IMR-90 (cell line): ENCODE measurements around the gene CAPN5. TPM values are rescaled to one million over a fixed set of nuclear protein-coding genes. Genes with fewer than 3 reads are reported as not detected.

Experiments used
- ATAC-seq: fragments of 200-7000 bp; cut with Tn5 transposase; 2 replicates; pipeline ENCODE4 v1.9.1; 2020; ENCODE audit warnings: low read depth, mild to moderate bottlenecking, moderate library complexity
- BruUV-seq: library from RNA; stranded (reverse); fragments of 400-500 nt; replicated peaks from 2 replicates; lab custom pipeline; 2021; lab: Mats Ljungman, UMichigan
- CTCF ChIA-PET: fragments of 300-600 bp; formaldehyde crosslinking; extraction: SDS; loops from one replicate; lab custom pipeline; 2021; ENCODE audit warnings: antibody characterized with exemption; lab: Yijun Ruan, JAX
- POLR2A ChIA-PET: fragments of 300-600 bp; sonication (Branson Sonifier 250); formaldehyde crosslinking; loops from one replicate; lab custom pipeline; 2022; ENCODE audit warnings: antibody characterized with exemption; ENCODE audit not compliant: unreplicated experiment; lab: Charles Lee
- DNase-seq: peaks from one replicate; pipeline ENCODE4 v3.0.0; 2013
- H2AFZ ChIP-seq: replicated peaks from 2 replicates; pipeline ENCODE3; 2013; ENCODE audit warnings: low read length, mild to moderate bottlenecking; ENCODE audit not compliant: poor library complexity
- H2AK5ac ChIP-seq: 2 replicates; pipeline ENCODE4 v1.6.1; 2013; ENCODE audit warnings: low read depth, low read length, inconsistent platforms
- H2AK9ac ChIP-seq: replicated peaks from 2 replicates; pipeline ENCODE3; 2013; ENCODE audit warnings: mild to moderate bottlenecking, low read depth, low read length, moderate library complexity; ENCODE audit not compliant: poor library complexity
- H2BK120ac ChIP-seq: 2 replicates; pipeline ENCODE4 v1.6.1; 2013; ENCODE audit warnings: low read depth, low read length, inconsistent platforms
- H2BK15ac ChIP-seq: 3 replicates; pipeline ENCODE4 v1.6.1; 2013; ENCODE audit warnings: low read depth, low read length, inconsistent platforms
- H2BK20ac ChIP-seq: 2 replicates; pipeline ENCODE4 v1.6.1; 2013; ENCODE audit warnings: low read depth, mild to moderate bottlenecking, inconsistent platforms, low read length, moderate library complexity
- H2BK5ac ChIP-seq: 2 replicates; pipeline ENCODE4 v1.6.1; 2013; ENCODE audit warnings: mild to moderate bottlenecking, low read depth, low read length, inconsistent platforms; ENCODE audit not compliant: poor library complexity, severe bottlenecking
- H3K14ac ChIP-seq: replicated peaks from 2 replicates; pipeline ENCODE4 v1.6.1; 2013; ENCODE audit warnings: low read depth, low read length, inconsistent platforms
- H3K18ac ChIP-seq: 2 replicates; pipeline ENCODE4 v1.6.1; 2013; ENCODE audit warnings: low read depth, low read length, control low read depth
- H3K23ac ChIP-seq: 2 replicates; pipeline ENCODE4 v1.6.1; 2013; ENCODE audit warnings: low read depth, low read length, inconsistent platforms
- H3K27ac ChIP-seq: 2 replicates; pipeline ENCODE4 v1.5.1; 2013; ENCODE audit warnings: mild to moderate bottlenecking, control low read depth, low read length; ENCODE audit not compliant: insufficient read depth
- H3K27me3 ChIP-seq: 2 replicates; pipeline ENCODE4 v1.6.1; 2013; ENCODE audit warnings: low read length; ENCODE audit not compliant: control insufficient read depth, insufficient read depth
- H3K36me3 ChIP-seq: 2 replicates; pipeline ENCODE4 v1.6.1; 2013; ENCODE audit warnings: low read length, mixed read lengths; ENCODE audit not compliant: control insufficient read depth, insufficient read depth
- H3K4ac ChIP-seq: 2 replicates; pipeline ENCODE4 v1.6.1; 2013; ENCODE audit warnings: low read depth, low read length, inconsistent platforms
- H3K4me1 ChIP-seq: 2 replicates; pipeline ENCODE4 v1.6.1; 2013; ENCODE audit warnings: low read length, mixed read lengths; ENCODE audit not compliant: control insufficient read depth, insufficient read depth
- H3K4me2 ChIP-seq: 2 replicates; pipeline ENCODE4 v1.6.1; 2013; ENCODE audit warnings: low read depth, mild to moderate bottlenecking, control low read depth, low read length, moderate library complexity
- H3K4me3 ChIP-seq: 2 replicates; pipeline ENCODE4 v1.5.1; 2013; ENCODE audit warnings: low read depth, mild to moderate bottlenecking, control low read depth, low read length, moderate library complexity; ENCODE audit not compliant: insufficient read depth
- H3K56ac ChIP-seq: 2 replicates; pipeline ENCODE4 v1.6.1; 2013; ENCODE audit warnings: low read length, inconsistent platforms; ENCODE audit not compliant: insufficient read depth; ENCODE audit errors: extremely low read depth
- H3K79me1 ChIP-seq, 2 experiments: 2 replicates each; pipeline ENCODE4 v1.6.1; 2013; ENCODE audit warnings: low read length in 2 of 2, inconsistent platforms in 1 of 2, low read depth in 1 of 2
- H3K9ac ChIP-seq: 2 replicates; pipeline ENCODE4 v1.6.1; 2013; ENCODE audit warnings: low read depth, low read length, control low read depth
- H3K9me1 ChIP-seq: 2 replicates; pipeline ENCODE4 v1.6.1; 2013; ENCODE audit warnings: low read length, inconsistent platforms; ENCODE audit not compliant: insufficient read depth
- H3K9me3 ChIP-seq: 2 replicates; pipeline ENCODE4 v1.6.1; 2013; ENCODE audit warnings: low read length; ENCODE audit not compliant: control insufficient read depth, insufficient read depth
- H4K20me1 ChIP-seq: 2 replicates; pipeline ENCODE4 v1.6.1; 2013; ENCODE audit warnings: low read length, inconsistent platforms; ENCODE audit not compliant: insufficient read depth
- H4K5ac ChIP-seq: 2 replicates; pipeline ENCODE4 v1.6.1; 2013; ENCODE audit warnings: mild to moderate bottlenecking, low read depth, low read length, control low read depth
- H4K8ac ChIP-seq, 2 experiments: 2 replicates each; pipeline ENCODE4 v1.6.1; 2013; ENCODE audit warnings: low read depth in 2 of 2, low read length in 2 of 2, control low read depth in 1 of 2, inconsistent platforms in 1 of 2
- H4K91ac ChIP-seq: 2 replicates; pipeline ENCODE4 v1.6.1; 2013; ENCODE audit warnings: low read depth, low read length, inconsistent platforms; ENCODE audit not compliant: insufficient read depth
- BHLHE40 ChIP-seq: fragments of 150-350 bp; IDR thresholded peaks from 2 replicates; pipeline ENCODE4 v1.6.1; 2016; ENCODE audit warnings: mild to moderate bottlenecking, low read depth, low read length
- CEBPB ChIP-seq: IDR thresholded peaks from 2 replicates; pipeline ENCODE4 v1.6.1; 2012; ENCODE audit warnings: low read depth, low read length, improper control_type of control experiment
- CHD1 ChIP-seq: IDR thresholded peaks from 2 replicates; pipeline ENCODE4 v1.6.1; 2012; ENCODE audit warnings: low read depth, low read length, improper control_type of control experiment
- FOS ChIP-seq: fragments of 150-350 bp; IDR thresholded peaks from 2 replicates; pipeline ENCODE4 v1.6.1; 2016; ENCODE audit warnings: low read depth, low read length
- MAZ ChIP-seq: IDR thresholded peaks from 2 replicates; pipeline ENCODE4 v1.6.1; 2012; ENCODE audit warnings: low read depth, mild to moderate bottlenecking, low read length, improper control_type of control experiment, moderate library complexity, borderline replicate concordance
- MXI1 ChIP-seq: IDR thresholded peaks from 2 replicates; pipeline ENCODE4 v1.6.1; 2012; ENCODE audit warnings: low read depth, mild to moderate bottlenecking, low read length, moderate library complexity, borderline replicate concordance
- NFE2L2 ChIP-seq: fragments of 150-350 bp; IDR thresholded peaks from 2 replicates; pipeline ENCODE4 v1.6.1; 2016; ENCODE audit warnings: low read depth, mild to moderate bottlenecking, low read length
- POLR2A ChIP-seq: IDR thresholded peaks from 2 replicates; pipeline ENCODE4 v1.6.1; 2012; ENCODE audit warnings: mild to moderate bottlenecking, low read depth, low read length
- RCOR1 ChIP-seq: IDR thresholded peaks from 2 replicates; pipeline ENCODE4 v1.6.1; 2012; ENCODE audit warnings: mild to moderate bottlenecking, low read length, improper control_type of control experiment; ENCODE audit not compliant: insufficient replicate concordance
- RFX5 ChIP-seq: IDR thresholded peaks from 2 replicates; pipeline ENCODE4 v1.8.0; 2012; ENCODE audit warnings: low read depth, mild to moderate bottlenecking, low read length, moderate library complexity
- SMC3 ChIP-seq: fragments of 150-350 bp; IDR thresholded peaks from 2 replicates; pipeline ENCODE4 v1.6.1; 2016; ENCODE audit warnings: low read depth, mild to moderate bottlenecking, antibody characterized with exemption, low read length, moderate library complexity
- WGBS, 2 experiments: methylation state at CpG; one replicate each; pipeline versions ENCODE4 v1.1.5 to v1.1.7; 2013; ENCODE audit warnings: missing lambda C conversion rate in 2 of 2; ENCODE audit not compliant: insufficient read length in 1 of 2; ENCODE audit errors: extremely low coverage in 2 of 2; 5-methylcytosine and 5-hydroxymethylcytosine counted together
- dilution Hi-C: fragments of 300-500 bp; cut with HindIII; formaldehyde crosslinking; loops from one replicate; pipeline ENCODE4 v1.14.3; 2018; ENCODE audit warnings: low sequenced_read_pairs; ENCODE audit not compliant: unreplicated experiment
- in situ Hi-C: fragments of 300-500 bp; cut with MboI; formaldehyde crosslinking; loops from 3 replicates; pipeline ENCODE4 v1.14.3; 2019; ENCODE audit warnings: low sequenced_read_pairs, inconsistent platforms, mixed read lengths
- intact Hi-C: fragments of 100-400 bp; cut with micrococcal nuclease; formaldehyde crosslinking; loops from 2 replicates; pipeline ENCODE4 v1.10.0; 2022
- polyA plus RNA-seq, 3 experiments: library from polyadenylated mRNA; depleted of rRNA; stranded (reverse); fragments of >200 nt; gene quantifications; 2 replicates each; pipeline ENCODE4 v1.2.3, GENCODE V29; 2012; ENCODE audit warnings: low replicate concordance in 1 of 3
- total RNA-seq: library from RNA; depleted of rRNA; stranded (reverse); fragments of >200 nt; gene quantifications from 2 replicates; pipeline ENCODE4 v1.2.3, GENCODE V29; 2012
- TF ChIP-seq, protein P1 (sequence below): fragments of 150-350 bp; IDR thresholded peaks from 2 replicates; pipeline ENCODE4 v1.6.1; 2017; ENCODE audit warnings: mild to moderate bottlenecking, antibody characterized with exemption, low read length, low read depth

The CAPN5 gene
- total and polyA plus RNA-seq, 2 of the 4 experiments (the other 2 are of a cell fraction) = 8.1 to 24.0 TPM

GRCh38 chr11:77124041-77124440 lies 57.3 kb downstream of the CAPN5 start:
- no peak overlapping the region for H4K91ac ChIP-seq
- H2BK15ac ChIP-seq = no peak overlapping the region
- peaks cover 20% of the 10 kb centered on the region; the same call in 1 of the 2 replicates for H3K36me3 ChIP-seq
- H4K20me1 ChIP-seq = no peaks in the 10 kb centered on the region
- H2BK20ac ChIP-seq = no peak overlapping the region
- H2BK5ac ChIP-seq = no peak overlapping the region
- dilution Hi-C loops = no loop called here
- H3K27me3 ChIP-seq = no peaks in the 10 kb centered on the region
- DNase-seq = no peak
- no peak overlapping the region for H3K4ac ChIP-seq
- CTCF ChIA-PET = no interaction called here
- ATAC-seq = no peak
- H4K8ac ChIP-seq = no peak overlapping the region
- BruUV-seq = no TSS peak
- no peak overlapping the region for H3K14ac ChIP-seq
- no peak overlapping the region for H3K23ac ChIP-seq
- no peaks in the 10 kb centered on the region for H3K79me1 ChIP-seq
- H3K9me3 ChIP-seq = no peaks in the 10 kb centered on the region
- TF ChIP-seq NFE2L2 = no peak
- no peak for TF ChIP-seq CHD1
- TF ChIP-seq MXI1 = no peak
- no peak for TF ChIP-seq FOS
- TF ChIP-seq, protein P1, sequence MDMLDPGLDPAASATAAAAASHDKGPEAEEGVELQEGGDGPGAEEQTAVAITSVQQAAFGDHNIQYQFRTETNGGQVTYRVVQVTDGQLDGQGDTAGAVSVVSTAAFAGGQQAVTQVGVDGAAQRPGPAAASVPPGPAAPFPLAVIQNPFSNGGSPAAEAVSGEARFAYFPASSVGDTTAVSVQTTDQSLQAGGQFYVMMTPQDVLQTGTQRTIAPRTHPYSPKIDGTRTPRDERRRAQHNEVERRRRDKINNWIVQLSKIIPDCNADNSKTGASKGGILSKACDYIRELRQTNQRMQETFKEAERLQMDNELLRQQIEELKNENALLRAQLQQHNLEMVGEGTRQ = no peak
- TF ChIP-seq SMC3 = no peak
- no peak for TF ChIP-seq RCOR1
- no peak for TF ChIP-seq RFX5
- TF ChIP-seq POLR2A = no peak
- no peak for TF ChIP-seq BHLHE40
- TF ChIP-seq CEBPB = no peak
- TF ChIP-seq MAZ = no peak
- 88% methylated on average over 2 of the region's 8 CpGs; no CpG with 5 or more reads in 1 of the 2 experiments for WGBS, 2 experiments
- no peak overlapping the region for H2AK9ac ChIP-seq
- no peak overlapping the region for H3K27ac ChIP-seq
- H3K4me1 ChIP-seq = peaks cover 6% of the 10 kb centered on the region; the same call in 1 of the 2 replicates
- intact Hi-C loops = no loop called here
- H3K9me1 ChIP-seq = no peaks in the 10 kb centered on the region; the same call in 1 of the 2 replicates
- H4K5ac ChIP-seq = no peak overlapping the region
- H3K9ac ChIP-seq = no peak overlapping the region
- H3K4me3 ChIP-seq = no peak overlapping the region
- no peak overlapping the region for H2BK120ac ChIP-seq
- H2AFZ ChIP-seq = no peak overlapping the region
- in situ Hi-C loops = loop anchor here (10.0 kb wide), 1 partner anchor 61 kb away; no protein-coding TSS in a partner anchor
- H2AK5ac ChIP-seq = no peak overlapping the region
- no peak overlapping the region for H3K4me2 ChIP-seq
- POLR2A ChIA-PET = no interaction called here
- H3K18ac ChIP-seq = no peak overlapping the region
- no peak overlapping the region for H3K56ac ChIP-seq
